CD4-positive, CD25-positive, alpha-beta regulatory T cell (primary cell): ENCODE results near the gene OPRL1. TPM values are rescaled to one million over a fixed set of nuclear protein-coding genes. Genes with fewer than 3 reads are reported as not detected.

ENCODE experiments used
- ATAC-seq, 2 donors: fragments of 150-1000 bp; cut with Tn5 transposase; one replicate each; pipeline ENCODE4 v1.10.0; 2021; ENCODE audit warnings: low read depth in 2 of 2, moderate number of reproducible peaks in 2 of 2, moderate library complexity in 1 of 2
- DNase-seq, 3 donors: peaks; one replicate each; pipeline versions ENCODE4 v3.0.0 to v3.0.0-alpha.2; 2012 to 2022; ENCODE audit warnings: mixed read lengths in 1 of 3
- H3K27ac ChIP-seq: one replicate; pipeline ENCODE4 v1.7.0; 2013; ENCODE audit warnings: mild to moderate bottlenecking, low read length; ENCODE audit not compliant: insufficient read depth, poor library complexity, severe bottlenecking
- H3K27me3 ChIP-seq: one replicate; pipeline ENCODE4 v1.7.0; 2013; ENCODE audit warnings: low read length; ENCODE audit not compliant: control insufficient read depth, insufficient read depth
- H3K36me3 ChIP-seq: one replicate; pipeline ENCODE4 v1.7.0; 2013; ENCODE audit warnings: mild to moderate bottlenecking, low read length, moderate library complexity; ENCODE audit not compliant: control insufficient read depth, insufficient read depth
- H3K4me1 ChIP-seq: 2 replicates; pipeline ENCODE4 v1.7.0; 2013; ENCODE audit warnings: mild to moderate bottlenecking, low read length; ENCODE audit not compliant: insufficient read depth, control insufficient read depth, poor library complexity, severe bottlenecking
- H3K4me3 ChIP-seq: one replicate; pipeline ENCODE4 v1.7.0; 2013; ENCODE audit warnings: low read depth, mild to moderate bottlenecking, low read length, moderate library complexity
- H3K9me3 ChIP-seq, 2 experiments: 1 replicate in 1 of 2; 2 replicates in 1 of 2; pipeline ENCODE4 v1.7.0; 2013; ENCODE audit warnings: low read length in 2 of 2, mild to moderate bottlenecking in 1 of 2, moderate library complexity in 1 of 2; ENCODE audit not compliant: control insufficient read depth in 2 of 2
- H3K27ac Mint-ChIP-seq, 3 donors: one replicate each; pipeline ENCODE4 v1.8.0; 2020 to 2022; ENCODE audit warnings: mild to moderate bottlenecking in 3 of 3, mixed read lengths in 3 of 3, moderate library complexity in 2 of 3
- H3K27me3 Mint-ChIP-seq: one replicate; pipeline ENCODE4 v1.8.0; 2022; ENCODE audit warnings: mild to moderate bottlenecking, mixed read lengths
- H3K36me3 Mint-ChIP-seq: one replicate; pipeline ENCODE4 v1.8.0; 2020; ENCODE audit warnings: mixed read lengths
- H3K4me1 Mint-ChIP-seq, 4 donors: one replicate each; pipeline ENCODE4 v1.8.0; 2020 to 2022; ENCODE audit warnings: mixed read lengths in 4 of 4, mild to moderate bottlenecking in 1 of 4
- H3K4me3 Mint-ChIP-seq, 4 donors: one replicate each; pipeline ENCODE4 v1.8.0; 2020 to 2022; ENCODE audit warnings: mild to moderate bottlenecking in 4 of 4, mixed read lengths in 4 of 4, moderate library complexity in 3 of 4
- H3K9me3 Mint-ChIP-seq, 7 donors: one replicate each; pipeline ENCODE4 v1.8.0; 2020 to 2022; ENCODE audit warnings: mixed read lengths in 7 of 7, mild to moderate bottlenecking in 3 of 7, moderate library complexity in 2 of 7
- polyA plus RNA-seq, 4 donors: library from polyadenylated mRNA; unstranded; fragments of 300-500 nt; fragmentation: Illumina TruSeq; gene quantifications; one replicate each; pipeline ENCODE4 v1.2.3, GENCODE V29; 2021
- total RNA-seq: library from RNA; stranded (reverse); gene quantifications from one replicate; pipeline ENCODE4 v1.2.3, GENCODE V29; 2022

OPRL1 gene
- total and polyA plus RNA-seq, 5 donors from 2014 or later = 0.58 to 1.3 (median 0.60) TPM

GRCh38 chr20:64039293-64040160 is 40.4 kb upstream of the OPRL1 start:
- Histone ChIP-seq H3K4me3 (no peak overlapping the region), H3K27me3 (no peaks in the 10 kb centered on the region), H3K27ac (no peak overlapping the region), H3K36me3 (no peaks in the 10 kb centered on the region), H3K9me3 (no peaks in the 10 kb centered on the region), H3K4me1 (peaks cover 75% of the 10 kb centered on the region)
- Mint-ChIP-seq H3K27me3 (peaks cover 16% of the 10 kb centered on the region), H3K4me3 (peak overlapping the region; percentile 81 to 95 (median 83)), H3K27ac (peak overlapping the region in 2 of 3 donors; percentile 71 to 88), H3K4me1 (peaks cover 0 to 54% (median 26%) of the 10 kb centered on the region in 4 donors), H3K9me3 (no peaks in the 10 kb centered on the region), H3K36me3 (no peaks in the 10 kb centered on the region)
- no peak for DNase-seq
- ATAC-seq = no peak

GRCh38 chr20:64040231-64041039 is 39.4 kb upstream of the OPRL1 start:
- ATAC-seq (no peak), DNase-seq (no peak)
- peak overlapping the region in 2 of 3 donors; percentile 71 to 88 for H3K27ac Mint-ChIP-seq
- no peaks in the 10 kb centered on the region for H3K36me3 Mint-ChIP-seq
- H3K27me3 ChIP-seq = no peaks in the 10 kb centered on the region
- no peak overlapping the region for H3K4me3 ChIP-seq
- H3K36me3 ChIP-seq = no peaks in the 10 kb centered on the region
- peak overlapping the region; percentile 73 to 95 (median 83) for H3K4me3 Mint-ChIP-seq
- no peaks in the 10 kb centered on the region for H3K9me3 ChIP-seq
- no peak overlapping the region for H3K27ac ChIP-seq
- H3K27me3 Mint-ChIP-seq = peaks cover 18% of the 10 kb centered on the region
- H3K9me3 Mint-ChIP-seq = no peaks in the 10 kb centered on the region
- peaks cover 66% of the 10 kb centered on the region for H3K4me1 ChIP-seq
- peaks cover 0 to 48% (median 23%) of the 10 kb centered on the region in 4 donors for H3K4me1 Mint-ChIP-seq

GRCh38 chr20:64041040-64041780 is 38.7 kb upstream of the OPRL1 start:
- no peak for ATAC-seq
- H3K27me3 ChIP-seq = no peaks in the 10 kb centered on the region
- H3K4me3 ChIP-seq = no peak overlapping the region
- H3K27ac Mint-ChIP-seq = peak overlapping the region in 2 of 3 donors; percentile 31 to 79
- no peaks in the 10 kb centered on the region for H3K36me3 Mint-ChIP-seq
- H3K36me3 ChIP-seq = no peaks in the 10 kb centered on the region
- peaks cover 58% of the 10 kb centered on the region for H3K4me1 ChIP-seq
- H3K27me3 Mint-ChIP-seq = peaks cover 23% of the 10 kb centered on the region
- H3K9me3 ChIP-seq = no peaks in the 10 kb centered on the region
- no peak overlapping the region for H3K27ac ChIP-seq
- no peak for DNase-seq
- peaks cover 0 to 1% (median 0%) of the 10 kb centered on the region in 7 donors for H3K9me3 Mint-ChIP-seq
- H3K4me1 Mint-ChIP-seq = peaks cover 0 to 48% (median 23%) of the 10 kb centered on the region in 4 donors
- H3K4me3 Mint-ChIP-seq = peak overlapping the region; percentile 34 to 86 (median 76)

- Histone ChIP-seq H3K27me3 (no peaks in the 10 kb centered on the region), H3K4me1 (peaks cover 54% of the 10 kb centered on the region), H3K36me3 (no peaks in the 10 kb centered on the region), H3K9me3 (no peaks in the 10 kb centered on the region), H3K4me3 (peak overlapping the region; percentile 37), H3K27ac (peak overlapping the region; percentile 69)
- Mint-ChIP-seq H3K9me3 (peaks cover 0 to 1% (median 0%) of the 10 kb centered on the region in 7 donors), H3K36me3 (no peaks in the 10 kb centered on the region), H3K4me1 (peaks cover 0 to 47% (median 21%) of the 10 kb centered on the region in 4 donors), H3K4me3 (peak overlapping the region; percentile 34 to 86 (median 76)), H3K27ac (peak overlapping the region in 2 of 3 donors; percentile 79), H3K27me3 (peaks cover 28% of the 10 kb centered on the region)
- ATAC-seq (no peak), DNase-seq (no peak)
Measured at GRCh38 chr20:64041781-64042053, 38.2 kb upstream of the OPRL1 start.

- Histone ChIP-seq H3K4me1 (peaks cover 49% of the 10 kb centered on the region), H3K27me3 (no peaks in the 10 kb centered on the region), H3K36me3 (no peaks in the 10 kb centered on the region), H3K4me3 (peak overlapping the region; percentile 37), H3K27ac (peak overlapping the region; percentile 69), H3K9me3 (no peaks in the 10 kb centered on the region)
- Mint-ChIP-seq H3K27ac (peak overlapping the region in 2 of 3 donors; percentile 79 to 85), H3K4me1 (peaks cover 0 to 48% (median 19%) of the 10 kb centered on the region in 4 donors), H3K36me3 (no peaks in the 10 kb centered on the region), H3K27me3 (peaks cover 32% of the 10 kb centered on the region), H3K4me3 (peak overlapping the region; percentile 34 to 86 (median 76)), H3K9me3 (peaks cover 0 to 1% (median 0%) of the 10 kb centered on the region in 7 donors)
- ATAC-seq (no peak), DNase-seq (peak in 1 of 3 donors; percentile 63)
Measured at GRCh38 chr20:64042054-64042781, 37.7 kb upstream of the OPRL1 start.

DNA sequence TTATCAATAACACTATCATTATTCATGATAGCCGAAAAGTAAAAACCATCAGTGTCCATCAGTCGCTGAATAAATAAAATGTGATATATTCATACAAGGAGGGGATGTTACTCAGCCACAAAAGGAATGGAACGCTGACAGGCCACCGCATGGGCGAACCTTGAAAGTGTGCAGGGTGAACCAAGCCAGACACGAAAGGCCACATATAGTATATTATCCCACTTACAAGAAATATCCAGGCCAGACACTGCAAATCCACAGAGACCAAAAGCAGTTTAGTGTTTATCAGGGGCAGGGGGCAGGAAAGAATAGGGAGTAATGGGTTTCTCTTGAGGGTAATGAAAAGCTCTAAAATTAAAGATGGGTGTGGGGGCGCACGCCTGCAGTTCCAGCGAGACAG is 36.1 kb upstream of the OPRL1 start:
- H3K4me1 ChIP-seq = peaks cover 40% of the 10 kb centered on the region
- H3K9me3 ChIP-seq = no peaks in the 10 kb centered on the region
- Mint-ChIP-seq H3K4me1 (peaks cover 0 to 46% (median 16%) of the 10 kb centered on the region in 4 donors), H3K4me3 (peak overlapping the region; percentile 64 to 79 (median 72)), H3K9me3 (peaks cover 0 to 1% (median 0%) of the 10 kb centered on the region in 7 donors), H3K27ac (peak overlapping the region in 2 of 3 donors; percentile 75 to 82), H3K36me3 (no peaks in the 10 kb centered on the region), H3K27me3 (peaks cover 36% of the 10 kb centered on the region)
- no peaks in the 10 kb centered on the region for H3K27me3 ChIP-seq
- no peaks in the 10 kb centered on the region for H3K36me3 ChIP-seq
- H3K27ac ChIP-seq = no peak overlapping the region
- no peak for DNase-seq
- no peak for ATAC-seq
- no peak overlapping the region for H3K4me3 ChIP-seq
